Liver (tissue), 3 donors: Measurements from ENCODE around the gene LPCAT1.

Experiments used
- CTCF ChIP-seq: fragments of 150-350 bp; IDR thresholded peaks from 2 replicates; pipeline ENCODE4 v1.5.1; 2017; ENCODE audit warnings: improper control_type of control experiment, low read depth, low read length; ENCODE audit not compliant: missing input control
- SP1 ChIP-seq: IDR thresholded peaks from 2 replicates; pipeline ENCODE4 v1.6.1; 2018; ENCODE audit warnings: antibody characterized with exemption, mild to moderate bottlenecking
- TAF1 ChIP-seq: conservative IDR thresholded peaks from 2 replicates; pipeline ENCODE4 v1.6.1; 2016; ENCODE audit warnings: antibody characterized with exemption, mild to moderate bottlenecking
- YY1 ChIP-seq: IDR thresholded peaks from 2 replicates; pipeline ENCODE4 v1.6.1; 2016; ENCODE audit warnings: antibody characterized with exemption, mild to moderate bottlenecking
- donor health status: healthy.
- donor health status: healthy.

- TF ChIP-seq TAF1 (no peak), CTCF (no peak), SP1 (no peak), YY1 (no peak)
Measured at GRCh38 chr5:1542781-1543180, 19.0 kb upstream of the LPCAT1 start.
